T-cell (primary cell): ENCODE results near the gene LY86. TPM values are rescaled to one million over a fixed set of nuclear protein-coding genes. Genes with fewer than 3 reads are reported as not detected.

Experiments used
- ATAC-seq, 4 experiments: fragments of 200-7000 bp in 3 of 4; fragments of 150-1000 bp in 1 of 4; cut with Tn5 transposase; replicated peaks in 1 of 4; 1 replicate in 3 of 4; 2 replicates in 1 of 4; pipeline ENCODE4 v1.10.0; 2021; ENCODE audit warnings: moderate library complexity in 3 of 4, mild to moderate bottlenecking in 2 of 4, moderate number of reproducible peaks in 1 of 4
- CTCF ChIA-PET, 2 donors: fragments of 300-600 bp; sonication (Branson Sonifier 250); formaldehyde crosslinking; loops; one replicate each; lab custom pipeline; 2022; ENCODE audit warnings: antibody characterized with exemption in 2 of 2; lab: Charles Lee
- POLR2A ChIA-PET, 2 donors: fragments of 300-600 bp; sonication (Branson Sonifier 250); formaldehyde crosslinking; loops; one replicate each; lab custom pipeline; 2022; ENCODE audit warnings: antibody characterized with exemption in 2 of 2; lab: Charles Lee
- DNase-seq, 35 experiments: peaks; one replicate each; pipeline versions ENCODE4 v3.0.0 to v3.0.0-alpha.2; 2013 to 2023
- H3K27ac ChIP-seq: one replicate; pipeline ENCODE4 v1.5.1; 2013; ENCODE audit warnings: low read length
- H3K27me3 ChIP-seq, 2 experiments: replicated peaks in 1 of 2; 1 replicate in 1 of 2; 2 replicates in 1 of 2; pipeline versions ENCODE4 v1.6.1 to v1.7.0; 2013; ENCODE audit warnings: low read length in 1 of 2, mixed read lengths in 1 of 2; ENCODE audit not compliant: control insufficient read depth in 2 of 2, insufficient read depth in 2 of 2; ENCODE audit errors: extremely low read depth in 1 of 2
- H3K36me3 ChIP-seq, 2 donors: 1 replicate in 1 of 2; 2 replicates in 1 of 2; pipeline versions ENCODE4 v1.6.1 to v1.7.0; 2013; ENCODE audit warnings: low read length in 1 of 2; ENCODE audit not compliant: control insufficient read depth in 2 of 2, insufficient read depth in 1 of 2; ENCODE audit errors: extremely low read depth in 1 of 2
- H3K4me1 ChIP-seq, 2 experiments: 1 replicate in 1 of 2; 2 replicates in 1 of 2; pipeline versions ENCODE4 v1.6.1 to v1.7.0; 2013; ENCODE audit warnings: low read length in 2 of 2, mixed read lengths in 1 of 2; ENCODE audit not compliant: insufficient read depth in 2 of 2, control insufficient read depth in 1 of 2; ENCODE audit errors: extremely low read depth in 1 of 2
- H3K4me3 ChIP-seq, 2 donors: 1 replicate in 1 of 2; 2 replicates in 1 of 2; pipeline versions ENCODE4 v1.5.1 to v1.7.0; 2013; ENCODE audit warnings: mild to moderate bottlenecking in 2 of 2, low read length in 1 of 2, moderate library complexity in 1 of 2; ENCODE audit not compliant: control insufficient read depth in 1 of 2; ENCODE audit errors: extremely low read depth in 1 of 2
- H3K9me3 ChIP-seq: 2 replicates; pipeline ENCODE4 v1.7.0; 2013
- H3K27ac Mint-ChIP-seq, 2 donors: one replicate each; pipeline ENCODE4 v1.8.0; 2020 to 2021; ENCODE audit warnings: mild to moderate bottlenecking in 2 of 2, mixed read lengths in 2 of 2
- H3K27me3 Mint-ChIP-seq, 2 donors: one replicate each; pipeline ENCODE4 v1.8.0; 2021 to 2022; ENCODE audit warnings: mixed read lengths in 2 of 2
- H3K36me3 Mint-ChIP-seq: one replicate; pipeline ENCODE4 v1.8.0; 2021; ENCODE audit warnings: mixed read lengths
- H3K4me1 Mint-ChIP-seq, 3 donors: one replicate each; pipeline ENCODE4 v1.8.0; 2020 to 2022; ENCODE audit warnings: mixed read lengths in 3 of 3, mild to moderate bottlenecking in 1 of 3
- H3K4me3 Mint-ChIP-seq, 3 donors: one replicate each; pipeline ENCODE4 v1.8.0; 2020 to 2022; ENCODE audit warnings: mild to moderate bottlenecking in 3 of 3, mixed read lengths in 3 of 3, moderate library complexity in 3 of 3
- H3K9me3 Mint-ChIP-seq, 3 donors: one replicate each; pipeline ENCODE4 v1.8.0; 2020 to 2022; ENCODE audit warnings: mixed read lengths in 3 of 3
- WGBS: methylation state at CpG from one replicate; pipeline ENCODE4 v1.1.5; 2013; ENCODE audit warnings: missing lambda C conversion rate; ENCODE audit not compliant: insufficient coverage; 5-methylcytosine and 5-hydroxymethylcytosine counted together
- total RNA-seq, 35 experiments: library from RNA in 6 of 35; stranded (reverse) in 6 of 35; fragments of 120-200 nt in 1 of 35; gene quantifications; one replicate each; pipeline versions ENCODE4 v1.2.1 to v1.2.4 and lab custom pipeline; 2013 to 2026

The LY86 gene
- total RNA-seq, 5 donors from 2014 or later (not counting 1 experiment from before 2014, with no cell fraction given): 0.54 to 3.6 (median 2.5) TPM

GRCh38 chr6:6645261-6645917 lies 56.9 kb downstream of the LY86 start:
- no CpG with 5 or more reads among the region's 3 CpGs for WGBS

GRCh38 chr6:6646384-6646783 lies 57.9 kb downstream of the LY86 start:
- ChIA-PET POLR2A (no interaction called here), CTCF (no interaction called here)
- Mint-ChIP-seq H3K27ac (no peak overlapping the region), H3K36me3 (no peaks in the 10 kb centered on the region), H3K27me3 (no peaks in the 10 kb centered on the region), H3K4me3 (no peak overlapping the region), H3K9me3 (no peaks in the 10 kb centered on the region), H3K4me1 (peaks cover 3 to 17% (median 3%) of the 10 kb centered on the region in 3 donors)
- Histone ChIP-seq H3K9me3 (no peaks in the 10 kb centered on the region), H3K36me3 (no peaks in the 10 kb centered on the region), H3K27ac (no peak overlapping the region), H3K4me1 (no peaks in the 10 kb centered on the region), H3K27me3 (peaks cover 0 to 3% of the 10 kb centered on the region in 2 experiments), H3K4me3 (no peak overlapping the region)
- ATAC-seq (no peak), DNase-seq (no peak)
- 100% methylated on average over 2 of the region's 2 CpGs for WGBS

More at GRCh38 chr6:6645261-6645917, 56.9 kb downstream of the LY86 start:
- no peak overlapping the region for H3K4me3 Mint-ChIP-seq
- ChIA-PET CTCF (no interaction called here), POLR2A (no interaction called here)
- DNase-seq (no peak), ATAC-seq (no peak)
- no peaks in the 10 kb centered on the region for H3K36me3 Mint-ChIP-seq
- H3K27me3 Mint-ChIP-seq: no peaks in the 10 kb centered on the region
- Histone ChIP-seq H3K4me1 (no peaks in the 10 kb centered on the region), H3K27ac (no peak overlapping the region), H3K36me3 (no peaks in the 10 kb centered on the region), H3K27me3 (peaks cover 0 to 3% of the 10 kb centered on the region in 2 experiments), H3K9me3 (no peaks in the 10 kb centered on the region), H3K4me3 (no peak overlapping the region)
- peaks cover 0 to 7% (median 0%) of the 10 kb centered on the region in 3 donors for H3K4me1 Mint-ChIP-seq
- no peak overlapping the region for H3K27ac Mint-ChIP-seq
- no peaks in the 10 kb centered on the region for H3K9me3 Mint-ChIP-seq

- Histone ChIP-seq H3K4me3 (no peak overlapping the region), H3K27ac (no peak overlapping the region), H3K9me3 (no peaks in the 10 kb centered on the region), H3K27me3 (peaks cover 0 to 3% of the 10 kb centered on the region in 2 experiments), H3K4me1 (no peaks in the 10 kb centered on the region), H3K36me3 (no peaks in the 10 kb centered on the region)
- no peak for DNase-seq
- H3K4me3 Mint-ChIP-seq: no peak overlapping the region
- no peaks in the 10 kb centered on the region for H3K9me3 Mint-ChIP-seq
- WGBS: 60% methylated on average over 1 of the region's 2 CpGs
- no peak overlapping the region for H3K27ac Mint-ChIP-seq
- no peaks in the 10 kb centered on the region for H3K27me3 Mint-ChIP-seq
- peaks cover 5 to 21% (median 5%) of the 10 kb centered on the region in 3 donors for H3K4me1 Mint-ChIP-seq
- ATAC-seq: no peak
- ChIA-PET CTCF (no interaction called here), POLR2A (no interaction called here)
- no peaks in the 10 kb centered on the region for H3K36me3 Mint-ChIP-seq
These were observed 58.3 kb downstream of the LY86 start for GRCh38 chr6:6646859-6647258.

DNA sequence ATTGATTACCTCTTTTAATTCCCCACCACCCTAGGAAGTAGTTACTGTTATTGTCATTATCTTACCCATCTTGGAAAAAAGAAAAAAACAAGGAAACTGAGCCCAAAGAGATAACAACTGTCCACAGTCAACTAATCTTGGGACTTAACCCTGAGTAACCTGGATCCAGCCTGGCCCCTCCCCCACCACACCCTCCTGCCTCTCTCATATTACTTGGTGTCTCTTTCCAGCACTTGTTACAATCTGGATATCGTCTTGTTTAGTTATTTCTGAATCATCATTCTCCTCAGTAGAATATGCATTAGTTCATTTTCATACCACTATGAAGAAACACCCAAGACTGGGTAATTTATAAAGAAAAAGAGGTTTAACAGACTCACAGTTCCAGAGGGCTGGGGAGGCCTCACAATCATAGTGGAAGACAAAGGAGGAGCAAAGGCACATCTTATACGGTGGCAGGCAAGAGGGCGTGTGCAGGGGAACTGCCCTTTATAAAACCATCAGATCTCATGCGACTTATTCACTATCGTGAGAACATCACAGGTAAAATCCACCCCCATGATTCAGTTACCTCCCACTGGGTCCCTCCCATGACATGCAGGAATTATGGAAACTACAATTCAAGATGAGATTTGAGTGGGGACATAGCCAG lies 60.3 kb downstream of the LY86 start:
- no peak for DNase-seq
- H3K27ac ChIP-seq: no peak overlapping the region
- H3K27ac Mint-ChIP-seq: no peak overlapping the region
- no peaks in the 10 kb centered on the region for H3K9me3 ChIP-seq
- 80% methylated on average over 1 of the region's 5 CpGs for WGBS
- peaks cover 0 to 3% of the 10 kb centered on the region in 2 experiments for H3K27me3 ChIP-seq
- H3K4me3 Mint-ChIP-seq: no peak overlapping the region
- ATAC-seq: no peak
- H3K4me1 ChIP-seq: peaks cover 2 to 8% of the 10 kb centered on the region in 2 experiments
- H3K9me3 Mint-ChIP-seq: no peaks in the 10 kb centered on the region
- H3K4me3 ChIP-seq: no peak overlapping the region
- ChIA-PET POLR2A (no interaction called here), CTCF (no interaction called here)
- H3K4me1 Mint-ChIP-seq: peaks cover 15 to 31% (median 17%) of the 10 kb centered on the region in 3 donors
- no peaks in the 10 kb centered on the region for H3K27me3 Mint-ChIP-seq
- H3K36me3 ChIP-seq: no peaks in the 10 kb centered on the region
- H3K36me3 Mint-ChIP-seq: no peaks in the 10 kb centered on the region

- Mint-ChIP-seq H3K9me3 (no peaks in the 10 kb centered on the region), H3K36me3 (no peaks in the 10 kb centered on the region), H3K4me3 (no peak overlapping the region), H3K27me3 (no peaks in the 10 kb centered on the region), H3K4me1 (peaks cover 26 to 42% (median 28%) of the 10 kb centered on the region in 3 donors), H3K27ac (no peak overlapping the region)
- 96% methylated on average over 7 of the region's 7 CpGs for WGBS
- POLR2A ChIA-PET: interaction anchor here in 1 of 2 donors (0.6 kb wide), 2 partner anchors 36 to 494 kb away, joined by 3 to 4 read pairs; no protein-coding TSS in a partner anchor
- H3K36me3 ChIP-seq: no peaks in the 10 kb centered on the region
- H3K4me1 ChIP-seq: peaks cover 11 to 19% of the 10 kb centered on the region in 2 experiments
- H3K4me3 ChIP-seq: no peak overlapping the region
- ATAC-seq (no peak), DNase-seq (no peak)
- no peaks in the 10 kb centered on the region for H3K9me3 ChIP-seq
- CTCF ChIA-PET: interaction anchor here in 1 of 2 donors (0.5 kb wide), 1 partner anchor 10 kb away, joined by 5 read pairs; no protein-coding TSS in a partner anchor
- no peak overlapping the region for H3K27ac ChIP-seq
- H3K27me3 ChIP-seq: peaks cover 0 to 3% of the 10 kb centered on the region in 2 experiments
These were observed 61.4 kb downstream of the LY86 start for GRCh38 chr6:6649824-6650349.

DNA sequence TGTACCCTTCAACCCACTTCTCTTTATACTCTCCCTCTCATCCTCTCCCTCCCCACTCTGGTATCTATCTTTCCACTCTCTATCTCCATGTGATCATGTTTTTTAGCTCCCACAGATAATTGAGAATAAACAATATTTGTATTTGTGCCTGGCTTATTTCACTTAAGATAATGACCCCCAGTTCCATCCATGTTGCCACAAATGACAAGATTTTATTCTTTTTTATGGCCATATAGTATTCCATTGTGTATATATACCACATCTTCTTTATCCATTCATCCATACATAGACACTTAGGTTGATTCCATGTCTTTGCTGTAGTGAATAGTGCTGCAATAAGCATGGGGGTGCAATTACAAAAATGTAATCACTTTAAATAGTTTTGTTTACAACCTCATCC lies 62.3 kb downstream of the LY86 start:
- Histone ChIP-seq H3K4me3 (no peak overlapping the region), H3K27ac (no peak overlapping the region), H3K36me3 (no peaks in the 10 kb centered on the region), H3K9me3 (no peaks in the 10 kb centered on the region), H3K4me1 (peaks cover 21 to 28% of the 10 kb centered on the region in 2 experiments), H3K27me3 (peaks cover 0 to 3% of the 10 kb centered on the region in 2 experiments)
- H3K36me3 Mint-ChIP-seq: no peaks in the 10 kb centered on the region
- ATAC-seq: no peak
- ChIA-PET CTCF (no interaction called here), POLR2A (no interaction called here)
- no peak overlapping the region for H3K27ac Mint-ChIP-seq
- peaks cover 35 to 51% (median 37%) of the 10 kb centered on the region in 3 donors for H3K4me1 Mint-ChIP-seq
- no peaks in the 10 kb centered on the region for H3K27me3 Mint-ChIP-seq
- H3K4me3 Mint-ChIP-seq: no peak overlapping the region
- no peak for DNase-seq
- no peaks in the 10 kb centered on the region for H3K9me3 Mint-ChIP-seq
